PC-9 (cell line): ENCODE results near the gene BHLHE41.

Experiments used
- CTCF ChIP-seq: fragments of 200-600 bp; sonication (generic); conservative IDR thresholded peaks from 2 replicates; pipeline ENCODE4 v1.6.1; 2017; ENCODE audit warnings: mixed run types, antibody characterized with exemption, mild to moderate bottlenecking, moderate library complexity
- EZH2 ChIP-seq: fragments of 200-600 bp; sonication (generic); IDR thresholded peaks from 2 replicates; pipeline ENCODE4 v1.8.0; 2017; ENCODE audit warnings: antibody characterized with exemption, low read depth

- no peak; the same call in 1 of the 2 replicates for TF ChIP-seq CTCF
- no peak for TF ChIP-seq EZH2
These were observed 1.3 kb downstream of the BHLHE41 start for GRCh38 chr12:26123482-26123980.
